Measurements from ENCODE around the gene LRRC2.

Gene LRRC2

DNA sequence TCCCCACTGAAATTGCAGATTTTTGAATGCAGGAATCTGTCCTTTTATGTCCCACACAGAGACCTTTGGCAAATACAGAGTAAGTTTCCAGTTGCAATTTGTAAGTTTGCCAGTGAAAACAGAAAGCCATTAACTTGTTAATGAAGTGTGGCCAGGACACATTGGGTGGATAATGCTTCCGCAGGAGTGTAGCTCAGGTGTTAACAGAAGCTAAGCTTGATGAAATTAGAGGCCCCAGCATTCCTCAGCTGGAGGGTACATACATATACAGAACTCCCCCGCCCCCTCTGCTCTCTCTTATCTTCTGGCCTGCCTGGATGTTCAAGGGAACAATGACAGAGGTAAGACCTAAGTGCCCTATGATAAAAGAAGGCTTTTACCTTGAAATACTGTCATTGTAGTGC is 8.1 kb upstream of the LRRC2 start:
- H3K9me3 ChIP-seq (ENCODE audit: control insufficient read depth, low read length): no peaks in the 10 kb centered on the region
- no peak overlapping the region for H3K4me3 ChIP-seq (ENCODE audit: insufficient read depth in 1 of 2, low read depth in 1 of 2, low read length in 2 of 2)
- H2BK120ac ChIP-seq (ENCODE audit: low read depth, low read length): no peak overlapping the region
- no peak overlapping the region for H3K18ac ChIP-seq (ENCODE audit: low read depth in 1 of 2, low read length in 2 of 2)
- no peaks in the 10 kb centered on the region for H3K79me1 ChIP-seq (replicated peaks; ENCODE audit: low read length, poor library complexity, severe bottlenecking)
- peaks cover 16 to 17% of the 10 kb centered on the region in 2 experiments for H3K27me3 ChIP-seq (ENCODE audit: control insufficient read depth in 1 of 2, insufficient read depth in 1 of 2, low read length in 2 of 2)
- H2BK15ac ChIP-seq (ENCODE audit: low read depth, poor library complexity, severe bottlenecking): no peak overlapping the region
- no peak overlapping the region for H2AFZ ChIP-seq (ENCODE audit: low read depth, low read length)
- no peak overlapping the region for H3K4ac ChIP-seq (ENCODE audit: low read depth in 1 of 2, low read length in 2 of 2)
- WGBS: 43% methylated on average over 1 of the region's 2 CpGs
- H3K27ac ChIP-seq (ENCODE audit: low read length, poor library complexity, severe bottlenecking): no peak overlapping the region
- no peaks in the 10 kb centered on the region for H3K36me3 ChIP-seq (ENCODE audit: control insufficient read depth in 1 of 2, insufficient read depth in 2 of 2, low read depth in 1 of 2, low read length in 2 of 2)
- peaks cover 5% of the 10 kb centered on the region for H3K4me1 ChIP-seq (ENCODE audit: control insufficient read depth, insufficient read depth, low read depth, low read length)
- no peak for DNase-seq
- no peak overlapping the region for H2BK5ac ChIP-seq (ENCODE audit: low read depth, low read length, poor library complexity, severe bottlenecking)
- H4K8ac ChIP-seq (ENCODE audit: low read length): no peak overlapping the region
- no peak overlapping the region for H4K91ac ChIP-seq (ENCODE audit: low read length)
- H3K4me2 ChIP-seq (ENCODE audit: low read length, poor library complexity, severe bottlenecking): no peak overlapping the region
- no peak overlapping the region for H3K9ac ChIP-seq (ENCODE audit: low read length)
- H3K14ac ChIP-seq (ENCODE audit: low read length in 2 of 2): no peak overlapping the region
- no peak overlapping the region for H2AK5ac ChIP-seq (ENCODE audit: low read length, severe bottlenecking)
- no peak overlapping the region for H3K23ac ChIP-seq (ENCODE audit: low read length in 2 of 2)
- H2BK12ac ChIP-seq (ENCODE audit: low read length in 2 of 2): no peak overlapping the region

DNA sequence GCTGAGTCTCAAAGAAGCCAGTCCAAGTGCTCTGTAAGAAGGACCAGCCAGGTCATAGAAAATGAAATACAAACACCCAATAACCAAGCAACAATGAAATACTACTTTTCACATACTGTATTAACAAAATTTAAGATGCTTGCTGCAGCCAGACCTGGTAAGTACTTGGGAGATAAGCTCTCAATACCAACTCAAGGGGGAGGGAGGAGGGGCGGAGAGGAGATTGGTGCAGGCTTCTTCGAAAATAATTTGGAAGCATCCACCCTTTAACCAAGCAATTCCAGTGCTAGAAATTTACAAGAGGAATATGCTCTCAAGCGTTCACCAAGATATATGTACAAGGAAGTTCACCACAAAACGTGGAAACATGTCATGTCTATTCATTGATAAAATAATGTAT is 7.6 kb upstream of the LRRC2 start:
- H3K4ac ChIP-seq (ENCODE audit: low read depth in 1 of 2, low read length in 2 of 2): no peak overlapping the region
- no peak overlapping the region for H3K27ac ChIP-seq (ENCODE audit: low read length, poor library complexity, severe bottlenecking)
- H2BK5ac ChIP-seq (ENCODE audit: low read depth, low read length, poor library complexity, severe bottlenecking): no peak overlapping the region
- no peak overlapping the region for H3K14ac ChIP-seq (ENCODE audit: low read length in 2 of 2)
- no peak overlapping the region for H3K9ac ChIP-seq (ENCODE audit: low read length)
- DNase-seq: no peak
- H3K9me3 ChIP-seq (ENCODE audit: control insufficient read depth, low read length): no peaks in the 10 kb centered on the region
- H3K4me3 ChIP-seq (ENCODE audit: insufficient read depth in 1 of 2, low read depth in 1 of 2, low read length in 2 of 2): no peak overlapping the region
- no peak overlapping the region for H2BK120ac ChIP-seq (ENCODE audit: low read depth, low read length)
- no peak overlapping the region for H3K18ac ChIP-seq (ENCODE audit: low read depth in 1 of 2, low read length in 2 of 2)
- H4K8ac ChIP-seq (ENCODE audit: low read length): no peak overlapping the region
- no peak overlapping the region for H2AK5ac ChIP-seq (ENCODE audit: low read length, severe bottlenecking)
- no peak overlapping the region for H3K23ac ChIP-seq (ENCODE audit: low read length in 2 of 2)
- peaks cover 12 to 17% of the 10 kb centered on the region in 2 experiments for H3K27me3 ChIP-seq (ENCODE audit: control insufficient read depth in 1 of 2, insufficient read depth in 1 of 2, low read length in 2 of 2)
- no peak overlapping the region for H2BK15ac ChIP-seq (ENCODE audit: low read depth, poor library complexity, severe bottlenecking)
- H2AFZ ChIP-seq (ENCODE audit: low read depth, low read length): no peak overlapping the region
- H3K4me2 ChIP-seq (ENCODE audit: low read length, poor library complexity, severe bottlenecking): no peak overlapping the region
- H3K79me1 ChIP-seq (replicated peaks; ENCODE audit: low read length, poor library complexity, severe bottlenecking): no peaks in the 10 kb centered on the region
- no peak overlapping the region for H4K91ac ChIP-seq (ENCODE audit: low read length)
- no peaks in the 10 kb centered on the region for H3K36me3 ChIP-seq (ENCODE audit: control insufficient read depth in 1 of 2, insufficient read depth in 2 of 2, low read depth in 1 of 2, low read length in 2 of 2)
- H3K4me1 ChIP-seq (ENCODE audit: control insufficient read depth, insufficient read depth, low read depth, low read length): peaks cover 5% of the 10 kb centered on the region
- no peak overlapping the region for H2BK12ac ChIP-seq (ENCODE audit: low read length in 2 of 2)
- no CpG with 5 or more reads among the region's 4 CpGs for WGBS

DNA sequence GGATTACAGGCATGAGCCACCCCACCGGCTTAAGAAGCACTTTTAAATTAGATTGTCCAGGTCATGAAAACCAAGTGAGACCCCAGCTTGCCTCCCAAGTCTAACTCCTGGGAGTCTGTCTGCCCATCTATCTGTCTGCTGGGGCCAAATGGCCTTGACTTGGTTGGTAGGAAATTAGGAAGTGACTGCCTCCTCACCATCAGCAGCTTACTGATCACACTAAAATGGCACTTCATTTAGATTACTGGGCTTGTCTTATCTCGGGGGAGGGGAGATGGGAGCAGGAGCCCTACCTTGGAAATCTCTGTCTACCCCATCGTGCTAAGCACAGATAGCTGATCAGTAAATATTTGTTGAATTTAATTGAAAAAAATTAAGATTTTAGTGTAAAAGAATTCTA is 5.6 kb upstream of the LRRC2 start:
- no peak overlapping the region for H3K4me2 ChIP-seq (ENCODE audit: low read length, poor library complexity, severe bottlenecking)
- peaks cover under 1% of the 10 kb centered on the region for H3K4me1 ChIP-seq (ENCODE audit: control insufficient read depth, insufficient read depth, low read depth, low read length)
- no peak overlapping the region for H2AFZ ChIP-seq (ENCODE audit: low read depth, low read length)
- no peaks in the 10 kb centered on the region for H3K79me1 ChIP-seq (replicated peaks; ENCODE audit: low read length, poor library complexity, severe bottlenecking)
- H4K91ac ChIP-seq (ENCODE audit: low read length): no peak overlapping the region
- H3K14ac ChIP-seq (ENCODE audit: low read length in 2 of 2): no peak overlapping the region
- H2AK5ac ChIP-seq (ENCODE audit: low read length, severe bottlenecking): no peak overlapping the region
- no peak overlapping the region for H2BK120ac ChIP-seq (ENCODE audit: low read depth, low read length)
- no peak overlapping the region for H2BK5ac ChIP-seq (ENCODE audit: low read depth, low read length, poor library complexity, severe bottlenecking)
- no peak for DNase-seq
- WGBS: 100% methylated on average over 1 of the region's 3 CpGs
- no peaks in the 10 kb centered on the region for H3K9me3 ChIP-seq (ENCODE audit: control insufficient read depth, low read length)
- H3K4me3 ChIP-seq (ENCODE audit: insufficient read depth in 1 of 2, low read depth in 1 of 2, low read length in 2 of 2): no peak overlapping the region
- no peak overlapping the region for H4K8ac ChIP-seq (ENCODE audit: low read length)
- H3K18ac ChIP-seq (ENCODE audit: low read depth in 1 of 2, low read length in 2 of 2): no peak overlapping the region
- H3K23ac ChIP-seq (ENCODE audit: low read length in 2 of 2): no peak overlapping the region
- H3K4ac ChIP-seq (ENCODE audit: low read depth in 1 of 2, low read length in 2 of 2): no peak overlapping the region
- no peak overlapping the region for H2BK12ac ChIP-seq (ENCODE audit: low read length in 2 of 2)
- no peak overlapping the region for H3K9ac ChIP-seq (ENCODE audit: low read length)
- H3K36me3 ChIP-seq (ENCODE audit: control insufficient read depth in 1 of 2, insufficient read depth in 2 of 2, low read depth in 1 of 2, low read length in 2 of 2): no peaks in the 10 kb centered on the region
- no peak overlapping the region for H2BK15ac ChIP-seq (ENCODE audit: low read depth, poor library complexity, severe bottlenecking)
- peaks cover 7 to 12% of the 10 kb centered on the region in 2 experiments for H3K27me3 ChIP-seq (ENCODE audit: control insufficient read depth in 1 of 2, insufficient read depth in 1 of 2, low read length in 2 of 2)
- H3K27ac ChIP-seq (ENCODE audit: low read length, poor library complexity, severe bottlenecking): no peak overlapping the region

DNA sequence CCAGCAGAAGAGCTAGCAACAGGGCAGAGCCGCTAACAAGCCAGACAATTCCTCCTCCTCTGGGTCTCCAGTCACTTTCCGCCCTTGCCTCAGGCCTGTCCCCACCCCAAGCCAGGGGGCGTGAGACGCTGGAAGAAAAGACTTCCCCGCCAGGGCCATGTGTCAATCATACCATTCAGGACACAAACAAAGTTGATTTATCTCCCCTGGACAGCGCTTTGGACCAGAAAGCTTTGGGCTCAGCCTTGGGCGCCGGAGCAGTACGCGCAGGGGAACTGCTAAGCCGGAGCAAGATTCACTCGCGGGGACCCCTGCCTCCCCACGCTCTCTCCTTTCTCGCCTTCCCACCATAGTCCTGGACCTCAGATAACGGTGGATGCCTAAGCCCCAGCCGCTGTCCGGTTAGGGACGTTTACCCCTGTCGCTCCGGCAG is 479 bp downstream of the LRRC2 start:
- H2BK5ac ChIP-seq (ENCODE audit: low read depth, low read length, poor library complexity, severe bottlenecking): no peak overlapping the region
- H3K79me1 ChIP-seq (replicated peaks; ENCODE audit: low read length, poor library complexity, severe bottlenecking): no peaks in the 10 kb centered on the region
- 10% methylated on average over 20 of the region's 21 CpGs for WGBS
- H3K4me3 ChIP-seq (ENCODE audit: insufficient read depth in 1 of 2, low read depth in 1 of 2, low read length in 2 of 2): peak overlapping the region; percentile 64 to 85
- H3K27me3 ChIP-seq (ENCODE audit: control insufficient read depth in 1 of 2, insufficient read depth in 1 of 2, low read length in 2 of 2): peaks cover 0 to 3% of the 10 kb centered on the region in 2 experiments
- peaks cover 14% of the 10 kb centered on the region for H3K4me1 ChIP-seq (ENCODE audit: control insufficient read depth, insufficient read depth, low read depth, low read length)
- peak overlapping the region; percentile 84 for H3K9ac ChIP-seq (ENCODE audit: low read length)
- peak overlapping the region in 1 of 2 experiments; percentile 69 for H3K4ac ChIP-seq (ENCODE audit: low read depth in 1 of 2, low read length in 2 of 2)
- no peak overlapping the region for H3K27ac ChIP-seq (ENCODE audit: low read length, poor library complexity, severe bottlenecking)
- no peak overlapping the region for H2AFZ ChIP-seq (ENCODE audit: low read depth, low read length)
- no peak overlapping the region for H3K23ac ChIP-seq (ENCODE audit: low read length in 2 of 2)
- no peak overlapping the region for H3K14ac ChIP-seq (ENCODE audit: low read length in 2 of 2)
- H3K9me3 ChIP-seq (ENCODE audit: control insufficient read depth, low read length): peaks cover 5% of the 10 kb centered on the region
- H2BK15ac ChIP-seq (ENCODE audit: low read depth, poor library complexity, severe bottlenecking): peak overlapping the region; percentile 93
- peak overlapping the region; percentile 29 to 31 for H2BK12ac ChIP-seq (ENCODE audit: low read length in 2 of 2)
- H3K36me3 ChIP-seq (ENCODE audit: control insufficient read depth in 1 of 2, insufficient read depth in 2 of 2, low read depth in 1 of 2, low read length in 2 of 2): no peaks in the 10 kb centered on the region
- H2BK120ac ChIP-seq (ENCODE audit: low read depth, low read length): no peak overlapping the region
- DNase-seq: peak; percentile 28
- H2AK5ac ChIP-seq (ENCODE audit: low read length, severe bottlenecking): no peak overlapping the region
- H4K8ac ChIP-seq (ENCODE audit: low read length): peak overlapping the region; percentile 67
- H3K4me2 ChIP-seq (ENCODE audit: low read length, poor library complexity, severe bottlenecking): peak overlapping the region; percentile 99
- H3K18ac ChIP-seq (ENCODE audit: low read depth in 1 of 2, low read length in 2 of 2): peak overlapping the region; percentile 63
- peak overlapping the region; percentile 54 for H4K91ac ChIP-seq (ENCODE audit: low read length)
